GM12878 (cell line): Measurements from ENCODE around the gene NAT10. TPM values are rescaled to one million over a fixed set of nuclear protein-coding genes. Genes with fewer than 3 reads are reported as not detected.

Source experiments
- EED ChIP-seq: sonication (generic); IDR thresholded peaks from 2 replicates; pipeline ENCODE4 v1.6.1; 2016; ENCODE audit warnings: antibody characterized with exemption, low read depth
- ETV6 ChIP-seq, 2 experiments: fragments of 450-650 bp in 1 of 2; IDR thresholded peaks in 1 of 2; conservative IDR thresholded peaks in 1 of 2; 2 replicates each; pipeline ENCODE4 v1.6.1; 2014; ENCODE audit warnings: antibody characterized with exemption in 1 of 2, borderline replicate concordance in 1 of 2, low read depth in 1 of 2, mild to moderate bottlenecking in 1 of 2, moderate library complexity in 1 of 2
- FOXK2 ChIP-seq: fragments of 450-650 bp; IDR thresholded peaks from 2 replicates; pipeline ENCODE4 v1.6.1; 2017; ENCODE audit warnings: mild to moderate bottlenecking, moderate library complexity
- GATAD2B ChIP-seq: fragments of 450-650 bp; conservative IDR thresholded peaks from 2 replicates; pipeline ENCODE4 v1.6.1; 2017; ENCODE audit warnings: low read depth, mild to moderate bottlenecking, moderate library complexity
- MEF2A ChIP-seq: IDR thresholded peaks from 2 replicates; pipeline ENCODE4 v1.6.1; 2011; ENCODE audit warnings: low read depth, mild to moderate bottlenecking, low read length, moderate library complexity; ENCODE audit not compliant: insufficient read depth
- NR2F1 ChIP-seq: fragments of 450-650 bp; conservative IDR thresholded peaks from 2 replicates; pipeline ENCODE4 v1.6.1; 2017; ENCODE audit warnings: mild to moderate bottlenecking
- RB1 ChIP-seq: fragments of 450-650 bp; formaldehyde crosslinking; IDR thresholded peaks from 2 replicates; pipeline ENCODE4 v1.6.1; 2017; ENCODE audit warnings: mild to moderate bottlenecking, borderline replicate concordance
- RFX5 ChIP-seq: IDR thresholded peaks from 2 replicates; pipeline ENCODE4 v1.6.1; 2011; ENCODE audit warnings: low read depth, low read length, improper control_type of control experiment
- SMAD1 ChIP-seq: fragments of 450-650 bp; IDR thresholded peaks from 2 replicates; pipeline ENCODE4 v1.6.1; 2018; ENCODE audit warnings: mild to moderate bottlenecking, low read depth; ENCODE audit not compliant: partially characterized antibody
- ZNF274 ChIP-seq: IDR thresholded peaks from one replicate; pipeline ENCODE4 v1.8.0; 2011; ENCODE audit not compliant: insufficient read length, insufficient read depth
- polyA plus RNA-seq, 11 experiments: library from polyadenylated mRNA; depleted of rRNA in 4 of 11; unstranded in 6 of 11; stranded (reverse) in 5 of 11; fragments of >200 nt; fragmentation: Nextera tagmentation in 4 of 11; fragmentation: Illumina TruSeq in 1 of 11; extraction: Ambion mirVana in 4 of 11; extraction: Trizol in 1 of 11; gene quantifications; 1 replicate in 1 of 11; 2 replicates in 10 of 11; pipeline versions ENCODE4 v1.2.1 to v1.2.3, GENCODE V29; 2011 to 2016; ENCODE audit warnings: inconsistent platforms in 2 of 11, missing spikeins in 2 of 11, low read depth in 1 of 11
- total RNA-seq, 4 experiments: library from RNA; depleted of rRNA in 3 of 4; stranded (reverse); fragments of >200 nt in 3 of 4; fragmentation: Illumina TruSeq in 1 of 4; extraction: Trizol in 1 of 4; gene quantifications; 2 replicates each; pipeline versions ENCODE4 v1.2.1 to v1.2.3, GENCODE V29; 2013 to 2021
- TF ChIP-seq, protein P1 (sequence below): fragments of 450-650 bp; IDR thresholded peaks from 2 replicates; pipeline ENCODE4 v1.6.1; 2017; ENCODE audit warnings: mild to moderate bottlenecking, moderate library complexity
- TF ChIP-seq, protein P2 (sequence below): IDR thresholded peaks from 2 replicates; pipeline ENCODE4 v1.6.1; 2011; ENCODE audit warnings: low read depth, mild to moderate bottlenecking, low read length, moderate library complexity, borderline replicate concordance; ENCODE audit errors: extremely low read depth
- TF ChIP-seq, protein P3 (sequence below): IDR thresholded peaks from 2 replicates; pipeline ENCODE4 v1.6.1; 2011; ENCODE audit warnings: borderline replicate concordance, low read depth, mild to moderate bottlenecking, moderate library complexity, low read length; ENCODE audit not compliant: insufficient read depth, poor library complexity, severe bottlenecking
- TF ChIP-seq, protein P4 (sequence below): fragments of 450-650 bp; IDR thresholded peaks from 2 replicates; pipeline ENCODE4 v1.6.1; 2017; ENCODE audit warnings: borderline replicate concordance
- TF ChIP-seq, protein P5 (sequence below), 3 experiments: IDR thresholded peaks in 2 of 3; conservative IDR thresholded peaks in 1 of 3; 2 replicates each; pipeline ENCODE4 v1.5.1; 2011; ENCODE audit warnings: low read depth in 3 of 3, low read length in 3 of 3, mild to moderate bottlenecking in 3 of 3, control low read depth in 2 of 3, moderate library complexity in 2 of 3, inconsistent platforms in 1 of 3, mixed read lengths in 1 of 3; ENCODE audit not compliant: control insufficient read depth in 2 of 3, insufficient read depth in 1 of 3; ENCODE audit errors: extremely low read depth in 1 of 3
- TF ChIP-seq, protein P6 (sequence below): IDR thresholded peaks from 2 replicates; pipeline ENCODE4 v1.6.1; 2011; ENCODE audit warnings: borderline replicate concordance, low read depth, mild to moderate bottlenecking, moderate library complexity, mixed read lengths, low read length; ENCODE audit not compliant: insufficient read depth; ENCODE audit errors: extremely low read length

The NAT10 gene
- total and polyA plus RNA-seq, 10 of the 15 experiments (the other 5 are each of a cell fraction or from before 2014, with no cell fraction given): 45.1 to 95.5 (median 72.8) TPM

DNA sequence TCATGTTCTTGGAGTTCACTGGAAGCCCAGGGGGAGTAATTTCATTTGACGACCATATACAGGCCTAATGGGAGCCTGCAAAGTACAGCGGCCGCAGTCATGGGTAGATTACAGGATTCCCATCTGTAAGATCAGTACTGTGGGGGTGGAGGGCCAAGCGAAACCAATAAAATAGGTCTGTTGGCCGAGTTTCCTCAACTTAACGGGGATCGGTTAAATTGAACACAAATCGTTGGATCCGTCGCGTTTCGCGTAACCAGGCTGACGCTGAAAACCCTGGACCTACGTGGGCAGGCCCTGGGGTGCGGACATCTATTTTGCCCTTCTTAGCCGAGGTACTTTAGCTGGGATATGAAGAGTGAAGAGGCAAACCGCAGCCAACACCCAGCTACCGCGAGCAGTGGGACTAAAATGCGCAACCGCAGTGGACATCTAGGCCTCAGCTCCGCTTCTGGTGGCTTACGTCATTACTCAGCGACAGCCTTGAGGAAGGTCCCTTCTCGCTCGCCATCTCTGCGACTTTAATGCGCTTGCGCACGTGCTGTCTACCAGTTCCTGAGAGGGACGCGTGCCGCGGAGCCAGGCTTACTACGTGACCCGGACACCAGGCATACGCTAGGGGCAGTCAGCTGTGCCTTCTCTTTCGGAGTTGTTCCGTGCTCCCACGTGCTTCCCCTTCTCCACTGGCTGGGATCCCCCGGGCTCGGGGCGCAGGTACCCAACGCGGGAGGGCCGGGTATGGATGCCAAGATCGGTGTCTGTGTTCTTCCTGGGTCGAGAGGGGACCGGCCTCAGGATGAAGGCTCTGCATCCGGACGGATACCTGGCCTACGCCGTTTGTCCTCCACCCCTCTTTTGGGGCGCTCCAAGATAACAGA is at the start of gene NAT10 (continued):
- TF ChIP-seq RFX5 (no peak), ZNF274 (no peak), NR2F1 (0 out of 2 replicates have a peak, but pooled peaks have one; percentile 22), GATAD2B (peak; percentile 67; the same call in 1 of the 2 replicates), ETV6 (conservative IDR thresholded peaks at IDR 0.05 in 1 of 2, IDR thresholded peaks at IDR 0.05 in 1 of 2; ENCODE audit: borderline replicate concordance in 1 of 2, low read depth in 1 of 2) (no peak), EED (no peak; the same call in 1 of the 2 replicates), MEF2A (peak; percentile 66; the same call in 1 of the 2 replicates), RB1 (0 out of 2 replicates have a peak, but pooled peaks have one; percentile 45), SMAD1 (peak; percentile 85), FOXK2 (peak; percentile 68)
- TF ChIP-seq, protein P1, sequence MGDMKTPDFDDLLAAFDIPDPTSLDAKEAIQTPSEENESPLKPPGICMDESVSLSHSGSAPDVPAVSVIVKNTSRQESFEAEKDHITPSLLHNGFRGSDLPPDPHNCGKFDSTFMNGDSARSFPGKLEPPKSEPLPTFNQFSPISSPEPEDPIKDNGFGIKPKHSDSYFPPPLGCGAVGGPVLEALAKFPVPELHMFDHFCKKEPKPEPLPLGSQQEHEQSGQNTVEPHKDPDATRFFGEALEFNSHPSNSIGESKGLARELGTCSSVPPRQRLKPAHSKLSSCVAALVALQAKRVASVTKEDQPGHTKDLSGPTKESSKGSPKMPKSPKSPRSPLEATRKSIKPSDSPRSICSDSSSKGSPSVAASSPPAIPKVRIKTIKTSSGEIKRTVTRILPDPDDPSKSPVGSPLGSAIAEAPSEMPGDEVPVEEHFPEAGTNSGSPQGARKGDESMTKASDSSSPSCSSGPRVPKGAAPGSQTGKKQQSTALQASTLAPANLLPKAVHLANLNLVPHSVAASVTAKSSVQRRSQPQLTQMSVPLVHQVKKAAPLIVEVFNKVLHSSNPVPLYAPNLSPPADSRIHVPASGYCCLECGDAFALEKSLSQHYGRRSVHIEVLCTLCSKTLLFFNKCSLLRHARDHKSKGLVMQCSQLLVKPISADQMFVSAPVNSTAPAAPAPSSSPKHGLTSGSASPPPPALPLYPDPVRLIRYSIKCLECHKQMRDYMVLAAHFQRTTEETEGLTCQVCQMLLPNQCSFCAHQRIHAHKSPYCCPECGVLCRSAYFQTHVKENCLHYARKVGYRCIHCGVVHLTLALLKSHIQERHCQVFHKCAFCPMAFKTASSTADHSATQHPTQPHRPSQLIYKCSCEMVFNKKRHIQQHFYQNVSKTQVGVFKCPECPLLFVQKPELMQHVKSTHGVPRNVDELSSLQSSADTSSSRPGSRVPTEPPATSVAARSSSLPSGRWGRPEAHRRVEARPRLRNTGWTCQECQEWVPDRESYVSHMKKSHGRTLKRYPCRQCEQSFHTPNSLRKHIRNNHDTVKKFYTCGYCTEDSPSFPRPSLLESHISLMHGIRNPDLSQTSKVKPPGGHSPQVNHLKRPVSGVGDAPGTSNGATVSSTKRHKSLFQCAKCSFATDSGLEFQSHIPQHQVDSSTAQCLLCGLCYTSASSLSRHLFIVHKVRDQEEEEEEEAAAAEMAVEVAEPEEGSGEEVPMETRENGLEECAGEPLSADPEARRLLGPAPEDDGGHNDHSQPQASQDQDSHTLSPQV: no peak
- TF ChIP-seq, protein P2, sequence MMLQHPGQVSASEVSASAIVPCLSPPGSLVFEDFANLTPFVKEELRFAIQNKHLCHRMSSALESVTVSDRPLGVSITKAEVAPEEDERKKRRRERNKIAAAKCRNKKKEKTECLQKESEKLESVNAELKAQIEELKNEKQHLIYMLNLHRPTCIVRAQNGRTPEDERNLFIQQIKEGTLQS: peak; percentile 93
- TF ChIP-seq, protein P3, sequence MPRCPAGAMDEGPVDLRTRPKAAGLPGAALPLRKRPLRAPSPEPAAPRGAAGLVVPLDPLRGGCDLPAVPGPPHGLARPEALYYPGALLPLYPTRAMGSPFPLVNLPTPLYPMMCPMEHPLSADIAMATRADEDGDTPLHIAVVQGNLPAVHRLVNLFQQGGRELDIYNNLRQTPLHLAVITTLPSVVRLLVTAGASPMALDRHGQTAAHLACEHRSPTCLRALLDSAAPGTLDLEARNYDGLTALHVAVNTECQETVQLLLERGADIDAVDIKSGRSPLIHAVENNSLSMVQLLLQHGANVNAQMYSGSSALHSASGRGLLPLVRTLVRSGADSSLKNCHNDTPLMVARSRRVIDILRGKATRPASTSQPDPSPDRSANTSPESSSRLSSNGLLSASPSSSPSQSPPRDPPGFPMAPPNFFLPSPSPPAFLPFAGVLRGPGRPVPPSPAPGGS: peak; percentile 99
- TF ChIP-seq, protein P4, sequence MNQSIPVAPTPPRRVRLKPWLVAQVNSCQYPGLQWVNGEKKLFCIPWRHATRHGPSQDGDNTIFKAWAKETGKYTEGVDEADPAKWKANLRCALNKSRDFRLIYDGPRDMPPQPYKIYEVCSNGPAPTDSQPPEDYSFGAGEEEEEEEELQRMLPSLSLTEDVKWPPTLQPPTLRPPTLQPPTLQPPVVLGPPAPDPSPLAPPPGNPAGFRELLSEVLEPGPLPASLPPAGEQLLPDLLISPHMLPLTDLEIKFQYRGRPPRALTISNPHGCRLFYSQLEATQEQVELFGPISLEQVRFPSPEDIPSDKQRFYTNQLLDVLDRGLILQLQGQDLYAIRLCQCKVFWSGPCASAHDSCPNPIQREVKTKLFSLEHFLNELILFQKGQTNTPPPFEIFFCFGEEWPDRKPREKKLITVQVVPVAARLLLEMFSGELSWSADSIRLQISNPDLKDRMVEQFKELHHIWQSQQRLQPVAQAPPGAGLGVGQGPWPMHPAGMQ: no peak
- TF ChIP-seq, protein P5, sequence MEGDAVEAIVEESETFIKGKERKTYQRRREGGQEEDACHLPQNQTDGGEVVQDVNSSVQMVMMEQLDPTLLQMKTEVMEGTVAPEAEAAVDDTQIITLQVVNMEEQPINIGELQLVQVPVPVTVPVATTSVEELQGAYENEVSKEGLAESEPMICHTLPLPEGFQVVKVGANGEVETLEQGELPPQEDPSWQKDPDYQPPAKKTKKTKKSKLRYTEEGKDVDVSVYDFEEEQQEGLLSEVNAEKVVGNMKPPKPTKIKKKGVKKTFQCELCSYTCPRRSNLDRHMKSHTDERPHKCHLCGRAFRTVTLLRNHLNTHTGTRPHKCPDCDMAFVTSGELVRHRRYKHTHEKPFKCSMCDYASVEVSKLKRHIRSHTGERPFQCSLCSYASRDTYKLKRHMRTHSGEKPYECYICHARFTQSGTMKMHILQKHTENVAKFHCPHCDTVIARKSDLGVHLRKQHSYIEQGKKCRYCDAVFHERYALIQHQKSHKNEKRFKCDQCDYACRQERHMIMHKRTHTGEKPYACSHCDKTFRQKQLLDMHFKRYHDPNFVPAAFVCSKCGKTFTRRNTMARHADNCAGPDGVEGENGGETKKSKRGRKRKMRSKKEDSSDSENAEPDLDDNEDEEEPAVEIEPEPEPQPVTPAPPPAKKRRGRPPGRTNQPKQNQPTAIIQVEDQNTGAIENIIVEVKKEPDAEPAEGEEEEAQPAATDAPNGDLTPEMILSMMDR (IDR thresholded peaks at IDR 0.05 in 2 of 3, conservative IDR thresholded peaks at IDR 0.05 in 1 of 3; ENCODE audit: control insufficient read depth in 2 of 3, extremely low read depth in 1 of 3, insufficient read depth in 1 of 3, low read depth in 3 of 3, low read length in 3 of 3): 0 out of 6 replicates have a peak, but pooled peaks of 1 of the 3 experiments have one; percentile 17
- TF ChIP-seq, protein P6, sequence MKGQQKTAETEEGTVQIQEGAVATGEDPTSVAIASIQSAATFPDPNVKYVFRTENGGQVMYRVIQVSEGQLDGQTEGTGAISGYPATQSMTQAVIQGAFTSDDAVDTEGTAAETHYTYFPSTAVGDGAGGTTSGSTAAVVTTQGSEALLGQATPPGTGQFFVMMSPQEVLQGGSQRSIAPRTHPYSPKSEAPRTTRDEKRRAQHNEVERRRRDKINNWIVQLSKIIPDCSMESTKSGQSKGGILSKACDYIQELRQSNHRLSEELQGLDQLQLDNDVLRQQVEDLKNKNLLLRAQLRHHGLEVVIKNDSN: peak; percentile 74
